Measurements from ENCODE around the gene TRAF5. TPM values are rescaled to one million over a fixed set of nuclear protein-coding genes. Genes with fewer than 3 reads are reported as not detected.

TRAF5 gene
- polyA plus RNA-seq, 2 of the 4 experiments (the other 2 are of a cell fraction), result 8.2 to 14.6 TPM

GRCh38 chr1:211355873-211356272, 29.2 kb downstream of the TRAF5 start:
- H3K4me2 ChIP-seq, result no peak overlapping the region
- no peak overlapping the region for H3K4me3 ChIP-seq
- no peaks in the 10 kb centered on the region for H3K4me1 ChIP-seq
- ChIA-PET CTCF (interaction anchor here (0.7 to 1.2 kb wide), 2 partner anchors 18 to 114 kb away, joined by 3 read pairs; no protein-coding TSS in a partner anchor), POLR2A (no interaction called here)
- peaks cover 11% of the 10 kb centered on the region; the same call in 2 of the 3 replicates for H3K9me3 ChIP-seq
- H3K27ac ChIP-seq, result no peak overlapping the region
- no peak for DNase-seq (ENCODE audit: low read depth in 1 of 2, low spot score in 1 of 2)
- 96% methylated on average over 4 of the region's 4 CpGs for WGBS (ENCODE audit: missing lambda C conversion rate)
- TF ChIP-seq NPAS2 (CRISPR knock-in tag; IDR thresholded peaks at IDR 0.05; ENCODE audit: borderline replicate concordance) (no peak), HOXB5 (CRISPR knock-in tag; IDR thresholded peaks at IDR 0.05) (no peak), MAX (IDR thresholded peaks at IDR 0.05) (no peak), BHLHE40 (IDR thresholded peaks at IDR 0.05; ENCODE audit: low read depth, low read length) (no peak), JUN (IDR thresholded peaks at IDR 0.05) (no peak), RARB (CRISPR knock-in tag; IDR thresholded peaks at IDR 0.05) (no peak), KDM1A (IDR thresholded peaks at IDR 0.05; ENCODE audit: low read depth) (no peak), HOXB13 (CRISPR knock-in tag; IDR thresholded peaks at IDR 0.05; ENCODE audit: low read depth) (no peak)
- TF ChIP-seq, protein P1, sequence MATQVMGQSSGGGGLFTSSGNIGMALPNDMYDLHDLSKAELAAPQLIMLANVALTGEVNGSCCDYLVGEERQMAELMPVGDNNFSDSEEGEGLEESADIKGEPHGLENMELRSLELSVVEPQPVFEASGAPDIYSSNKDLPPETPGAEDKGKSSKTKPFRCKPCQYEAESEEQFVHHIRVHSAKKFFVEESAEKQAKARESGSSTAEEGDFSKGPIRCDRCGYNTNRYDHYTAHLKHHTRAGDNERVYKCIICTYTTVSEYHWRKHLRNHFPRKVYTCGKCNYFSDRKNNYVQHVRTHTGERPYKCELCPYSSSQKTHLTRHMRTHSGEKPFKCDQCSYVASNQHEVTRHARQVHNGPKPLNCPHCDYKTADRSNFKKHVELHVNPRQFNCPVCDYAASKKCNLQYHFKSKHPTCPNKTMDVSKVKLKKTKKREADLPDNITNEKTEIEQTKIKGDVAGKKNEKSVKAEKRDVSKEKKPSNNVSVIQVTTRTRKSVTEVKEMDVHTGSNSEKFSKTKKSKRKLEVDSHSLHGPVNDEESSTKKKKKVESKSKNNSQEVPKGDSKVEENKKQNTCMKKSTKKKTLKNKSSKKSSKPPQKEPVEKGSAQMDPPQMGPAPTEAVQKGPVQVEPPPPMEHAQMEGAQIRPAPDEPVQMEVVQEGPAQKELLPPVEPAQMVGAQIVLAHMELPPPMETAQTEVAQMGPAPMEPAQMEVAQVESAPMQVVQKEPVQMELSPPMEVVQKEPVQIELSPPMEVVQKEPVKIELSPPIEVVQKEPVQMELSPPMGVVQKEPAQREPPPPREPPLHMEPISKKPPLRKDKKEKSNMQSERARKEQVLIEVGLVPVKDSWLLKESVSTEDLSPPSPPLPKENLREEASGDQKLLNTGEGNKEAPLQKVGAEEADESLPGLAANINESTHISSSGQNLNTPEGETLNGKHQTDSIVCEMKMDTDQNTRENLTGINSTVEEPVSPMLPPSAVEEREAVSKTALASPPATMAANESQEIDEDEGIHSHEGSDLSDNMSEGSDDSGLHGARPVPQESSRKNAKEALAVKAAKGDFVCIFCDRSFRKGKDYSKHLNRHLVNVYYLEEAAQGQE (IDR thresholded peaks at IDR 0.05), result no peak
- no peak for ATAC-seq
- FAIRE-seq, result no peak

DNA sequence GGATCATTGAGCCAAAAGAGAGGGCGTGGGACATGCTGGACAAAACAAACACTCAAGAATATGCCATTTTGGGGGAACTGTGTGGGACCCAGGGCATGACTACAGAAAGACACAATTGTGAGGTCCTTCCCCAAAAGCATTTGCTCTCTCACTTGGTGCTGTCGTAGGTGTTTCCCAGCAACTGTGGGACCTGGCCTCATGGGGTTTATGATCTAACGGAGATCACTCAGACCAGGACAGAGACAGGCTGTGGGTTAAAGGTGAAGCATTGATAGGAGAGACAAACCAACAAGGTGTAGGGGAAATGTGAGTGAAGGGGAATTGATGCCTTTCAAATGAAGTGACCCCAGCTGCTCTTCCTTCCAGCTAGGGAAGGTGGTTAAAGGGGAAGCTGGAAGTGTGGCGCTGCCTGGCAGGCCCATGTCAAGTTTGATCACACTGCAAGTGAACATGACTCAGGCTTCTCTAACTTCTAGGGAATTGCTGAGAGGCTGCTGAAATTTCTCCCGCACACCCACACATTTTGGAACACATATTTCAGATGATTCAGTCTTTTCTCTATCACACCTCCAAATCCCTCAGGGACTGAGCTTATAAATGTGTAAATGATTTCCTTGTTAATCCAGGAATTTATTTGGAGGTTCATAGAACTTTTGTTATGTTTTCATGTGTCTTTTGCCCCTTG, 30.2 kb downstream of the TRAF5 start:
- TF ChIP-seq, protein P2, sequence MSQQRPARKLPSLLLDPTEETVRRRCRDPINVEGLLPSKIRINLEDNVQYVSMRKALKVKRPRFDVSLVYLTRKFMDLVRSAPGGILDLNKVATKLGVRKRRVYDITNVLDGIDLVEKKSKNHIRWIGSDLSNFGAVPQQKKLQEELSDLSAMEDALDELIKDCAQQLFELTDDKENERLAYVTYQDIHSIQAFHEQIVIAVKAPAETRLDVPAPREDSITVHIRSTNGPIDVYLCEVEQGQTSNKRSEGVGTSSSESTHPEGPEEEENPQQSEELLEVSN (IDR thresholded peaks at IDR 0.05; ENCODE audit: borderline replicate concordance, low read depth), result no peak
- H3K4me2 ChIP-seq, result no peak overlapping the region
- ATAC-seq (no peak), FAIRE-seq (no peak), DNase-seq (ENCODE audit: low read depth in 1 of 2, low spot score in 1 of 2) (no peak)
- no peak overlapping the region for H3K27ac ChIP-seq
- 92% methylated on average over 5 of the region's 5 CpGs for WGBS (ENCODE audit: missing lambda C conversion rate)
- H3K9me3 ChIP-seq, result peaks cover 8% of the 10 kb centered on the region; the same call in 2 of the 3 replicates
- no peaks in the 10 kb centered on the region for H3K4me1 ChIP-seq
- CTCF ChIA-PET, result interaction anchor here (1.0 to 1.2 kb wide), 3 partner anchors 12 to 113 kb away, joined by 3 to 4 read pairs (median 3); no protein-coding TSS in a partner anchor
- POLR2A ChIA-PET, result no interaction called here
- H3K4me3 ChIP-seq, result no peak overlapping the region

DNA sequence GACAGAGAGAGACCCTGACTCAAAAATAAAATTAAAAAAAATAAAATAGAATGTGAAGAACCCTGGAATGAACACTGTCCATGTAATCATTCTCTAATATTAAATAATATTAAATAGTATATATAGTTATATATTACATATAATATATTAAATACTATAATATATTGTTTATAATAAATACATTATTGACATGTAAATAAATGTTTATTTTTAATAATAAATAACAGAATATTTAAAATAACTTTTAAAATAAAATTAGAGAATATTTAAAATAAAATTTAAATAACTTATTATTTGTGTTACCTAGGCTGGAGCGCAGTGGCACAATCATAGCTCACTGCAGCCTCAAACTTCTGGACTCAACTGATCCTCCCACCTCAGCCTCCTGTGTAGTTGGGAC, 32.1 kb downstream of the TRAF5 start:
- WGBS (ENCODE audit: missing lambda C conversion rate), result 95% methylated on average over 1 of the region's 1 CpG
- FAIRE-seq, result no peak

More for the DNA sequence above, 32.1 kb downstream of the TRAF5 start:
- CTCF ChIA-PET, result interaction anchor here (0.7 to 1.5 kb wide), 2 partner anchors 10 to 35 kb away, joined by 4 to 7 read pairs; no protein-coding TSS in a partner anchor
- DNase-seq (ENCODE audit: low read depth in 1 of 2, low spot score in 1 of 2), result no peak
- Histone ChIP-seq H3K4me3 (no peak overlapping the region), H3K27ac (no peak overlapping the region), H3K9me3 (no peaks in the 10 kb centered on the region), H3K4me2 (no peak overlapping the region), H3K4me1 (no peaks in the 10 kb centered on the region)
- no peak for ATAC-seq
- no peak for TF ChIP-seq NFE2L2 (conservative IDR thresholded peaks at IDR 0.05; ENCODE audit: low read length)
- TF ChIP-seq RAD21 (conservative IDR thresholded peaks at IDR 0.05 in 1 of 2, IDR thresholded peaks at IDR 0.05 in 1 of 2), result no peak
- no peak for TF ChIP-seq KDM5A (IDR thresholded peaks at IDR 0.05)
- TF ChIP-seq RCOR1 (IDR thresholded peaks at IDR 0.05; ENCODE audit: low read depth, low read length), result no peak
- TF ChIP-seq HMGXB4 (CRISPR knock-in tag; IDR thresholded peaks at IDR 0.05; ENCODE audit: borderline replicate concordance), result no peak
- no peak for TF ChIP-seq SREBF2 (IDR thresholded peaks at IDR 0.05)
- TF ChIP-seq SMC3 (IDR thresholded peaks at IDR 0.05), result no peak
- TF ChIP-seq EHF (CRISPR knock-in tag; IDR thresholded peaks at IDR 0.05), result no peak
- TF ChIP-seq, protein P3, sequence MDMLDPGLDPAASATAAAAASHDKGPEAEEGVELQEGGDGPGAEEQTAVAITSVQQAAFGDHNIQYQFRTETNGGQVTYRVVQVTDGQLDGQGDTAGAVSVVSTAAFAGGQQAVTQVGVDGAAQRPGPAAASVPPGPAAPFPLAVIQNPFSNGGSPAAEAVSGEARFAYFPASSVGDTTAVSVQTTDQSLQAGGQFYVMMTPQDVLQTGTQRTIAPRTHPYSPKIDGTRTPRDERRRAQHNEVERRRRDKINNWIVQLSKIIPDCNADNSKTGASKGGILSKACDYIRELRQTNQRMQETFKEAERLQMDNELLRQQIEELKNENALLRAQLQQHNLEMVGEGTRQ (IDR thresholded peaks at IDR 0.05), result no peak
- TF ChIP-seq ZNF302 (CRISPR knock-in tag; IDR thresholded peaks at IDR 0.05), result no peak
- no peak for TF ChIP-seq ELK1 (IDR thresholded peaks at IDR 0.05; ENCODE audit: low read depth, low read length)
- no peak for TF ChIP-seq HOXA7 (CRISPR knock-in tag; IDR thresholded peaks at IDR 0.05)
- no peak for TF ChIP-seq GATA3 (IDR thresholded peaks at IDR 0.05; ENCODE audit: borderline replicate concordance)
- no peak for TF ChIP-seq FOSB (CRISPR knock-in tag; IDR thresholded peaks at IDR 0.05)
- no peak for TF ChIP-seq MAFK (IDR thresholded peaks at IDR 0.05; ENCODE audit: partially characterized antibody)
- no peak for TF ChIP-seq RARB (CRISPR knock-in tag; IDR thresholded peaks at IDR 0.05)
- POLR2A ChIA-PET, result no interaction called here
